GM12878 (cell line): Measurements from ENCODE around the gene ZNF182.

ENCODE experiments used
- BACH1 ChIP-seq: fragments of 450-650 bp; IDR thresholded peaks from 2 replicates; pipeline ENCODE4 v1.6.1; 2017; ENCODE audit warnings: mild to moderate bottlenecking, borderline replicate concordance
- CBFB ChIP-seq: IDR thresholded peaks from 2 replicates; pipeline ENCODE4 v1.6.1; 2016; ENCODE audit warnings: antibody characterized with exemption, low read depth
- E2F8 ChIP-seq: fragments of 450-650 bp; IDR thresholded peaks from 2 replicates; pipeline ENCODE4 v1.6.1; 2018; ENCODE audit warnings: mild to moderate bottlenecking, low read depth, moderate library complexity; ENCODE audit not compliant: partially characterized antibody
- FOXK2 ChIP-seq: fragments of 450-650 bp; IDR thresholded peaks from 2 replicates; pipeline ENCODE4 v1.6.1; 2017; ENCODE audit warnings: mild to moderate bottlenecking, moderate library complexity
- GABPA ChIP-seq: IDR thresholded peaks from 2 replicates; pipeline ENCODE4 v1.6.1; 2014; ENCODE audit warnings: antibody characterized with exemption, low read depth, mild to moderate bottlenecking, inconsistent platforms
- MTA2 ChIP-seq: fragments of 450-650 bp; IDR thresholded peaks from 2 replicates; pipeline ENCODE4 v1.6.1; 2016; ENCODE audit warnings: low read depth, mild to moderate bottlenecking, moderate library complexity
- SPI1 ChIP-seq: IDR thresholded peaks from 2 replicates; pipeline ENCODE4 v1.6.1; 2011; ENCODE audit warnings: low read depth, mild to moderate bottlenecking, low read length, moderate library complexity, borderline replicate concordance; ENCODE audit not compliant: insufficient read depth
- TF ChIP-seq, protein P1 (sequence below), 3 experiments: IDR thresholded peaks in 2 of 3; conservative IDR thresholded peaks in 1 of 3; 2 replicates each; pipeline ENCODE4 v1.5.1; 2011; ENCODE audit warnings: low read depth in 3 of 3, low read length in 3 of 3, mild to moderate bottlenecking in 3 of 3, control low read depth in 2 of 3, moderate library complexity in 2 of 3, inconsistent platforms in 1 of 3, mixed read lengths in 1 of 3; ENCODE audit not compliant: control insufficient read depth in 2 of 3, insufficient read depth in 1 of 3; ENCODE audit errors: extremely low read depth in 1 of 3

DNA sequence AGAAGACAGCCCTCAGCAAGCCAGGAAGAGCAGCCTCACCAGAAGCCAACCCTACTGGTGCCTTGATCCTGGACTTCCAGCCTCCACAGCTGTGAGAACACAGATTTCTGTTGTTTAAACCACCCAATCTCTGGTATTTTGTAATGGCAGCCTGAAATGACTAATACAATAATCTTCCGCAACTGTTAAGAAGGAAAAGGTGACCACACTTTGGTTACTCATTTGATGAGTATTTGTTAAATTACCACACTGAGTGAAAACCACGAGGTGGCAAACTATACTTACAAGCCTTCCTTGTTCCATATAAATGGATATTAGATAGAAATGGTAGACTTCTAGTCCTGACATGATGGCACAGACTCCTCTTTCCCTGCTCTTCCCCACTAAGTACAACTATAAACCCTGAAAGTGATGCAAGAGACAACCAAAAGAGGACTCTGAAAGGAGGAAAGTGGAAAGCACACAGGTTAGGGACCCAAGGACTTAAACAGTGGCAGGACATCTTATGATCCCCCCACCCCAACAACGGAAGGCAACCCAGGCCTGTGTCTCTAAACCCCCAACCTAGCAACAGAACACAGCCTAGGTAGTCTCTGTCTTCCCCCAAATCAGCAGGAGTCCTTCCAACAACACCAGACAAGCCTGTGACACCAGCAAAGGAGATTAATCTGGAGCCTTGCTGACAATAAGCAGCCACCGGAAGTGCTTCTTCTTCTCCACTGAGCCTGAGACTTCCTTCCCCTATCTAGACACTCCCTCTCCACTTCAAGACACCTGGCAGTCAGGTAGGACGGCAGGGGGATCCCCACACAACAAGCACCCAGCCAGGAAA is 12.3 kb downstream of the ZNF182 start:
- TF ChIP-seq E2F8 (no peak), BACH1 (no peak), SPI1 (no peak), MTA2 (no peak), CBFB (no peak), GABPA (no peak), FOXK2 (no peak)
- TF ChIP-seq, protein P1, sequence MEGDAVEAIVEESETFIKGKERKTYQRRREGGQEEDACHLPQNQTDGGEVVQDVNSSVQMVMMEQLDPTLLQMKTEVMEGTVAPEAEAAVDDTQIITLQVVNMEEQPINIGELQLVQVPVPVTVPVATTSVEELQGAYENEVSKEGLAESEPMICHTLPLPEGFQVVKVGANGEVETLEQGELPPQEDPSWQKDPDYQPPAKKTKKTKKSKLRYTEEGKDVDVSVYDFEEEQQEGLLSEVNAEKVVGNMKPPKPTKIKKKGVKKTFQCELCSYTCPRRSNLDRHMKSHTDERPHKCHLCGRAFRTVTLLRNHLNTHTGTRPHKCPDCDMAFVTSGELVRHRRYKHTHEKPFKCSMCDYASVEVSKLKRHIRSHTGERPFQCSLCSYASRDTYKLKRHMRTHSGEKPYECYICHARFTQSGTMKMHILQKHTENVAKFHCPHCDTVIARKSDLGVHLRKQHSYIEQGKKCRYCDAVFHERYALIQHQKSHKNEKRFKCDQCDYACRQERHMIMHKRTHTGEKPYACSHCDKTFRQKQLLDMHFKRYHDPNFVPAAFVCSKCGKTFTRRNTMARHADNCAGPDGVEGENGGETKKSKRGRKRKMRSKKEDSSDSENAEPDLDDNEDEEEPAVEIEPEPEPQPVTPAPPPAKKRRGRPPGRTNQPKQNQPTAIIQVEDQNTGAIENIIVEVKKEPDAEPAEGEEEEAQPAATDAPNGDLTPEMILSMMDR (IDR thresholded peaks at IDR 0.05 in 2 of 3, conservative IDR thresholded peaks at IDR 0.05 in 1 of 3; ENCODE audit: control insufficient read depth in 2 of 3, extremely low read depth in 1 of 3, insufficient read depth in 1 of 3, low read depth in 3 of 3, low read length in 3 of 3) = no peak
